PFSK-1 (cell line): ENCODE results near the gene SCAMP1. TPM values are rescaled to one million over a fixed set of nuclear protein-coding genes. Genes with fewer than 3 reads are reported as not detected.

ENCODE experiments used
- FOXP2 ChIP-seq: optimal IDR thresholded peaks from 2 replicates; pipeline ENCODE3; 2011; ENCODE audit warnings: borderline replicate concordance, control low read depth, inconsistent platforms; ENCODE audit not compliant: insufficient read depth; ENCODE audit errors: extremely low read length, extremely low read depth
- POLR2AphosphoS5 ChIP-seq: IDR thresholded peaks from 2 replicates; pipeline ENCODE4 v1.6.1; 2012; ENCODE audit warnings: low read depth, mild to moderate bottlenecking, control low read depth, low read length, moderate library complexity
- REST ChIP-seq, 2 experiments: IDR thresholded peaks; 2 replicates each; pipeline versions ENCODE4 v1.6.1 to v1.8.0; 2011 to 2012; ENCODE audit warnings: low read depth in 2 of 2, low read length in 2 of 2, control low read depth in 1 of 2, inconsistent platforms in 1 of 2, mild to moderate bottlenecking in 1 of 2, moderate library complexity in 1 of 2; ENCODE audit not compliant: insufficient read depth in 1 of 2
- SIN3A ChIP-seq: IDR thresholded peaks from 2 replicates; pipeline ENCODE4 v1.6.1; 2012; ENCODE audit warnings: mild to moderate bottlenecking, low read length, moderate library complexity, borderline replicate concordance; ENCODE audit not compliant: insufficient read depth
- TAF1 ChIP-seq: IDR thresholded peaks from 2 replicates; pipeline ENCODE4 v1.6.1; 2012; ENCODE audit warnings: low read length, control low read depth, borderline replicate concordance; ENCODE audit not compliant: insufficient read depth
- polyA plus RNA-seq: library from polyadenylated mRNA; unstranded; fragments of >200 nt; gene quantifications from one replicate; pipeline ENCODE4 v1.2.1, GENCODE V29; 2012; ENCODE audit warnings: low read depth, missing spikeins; ENCODE audit not compliant: insufficient read length

SCAMP1 gene
- polyA plus RNA-seq = 6.9 TPM

- TF ChIP-seq REST (IDR thresholded peaks at IDR 0.05; ENCODE audit: insufficient read depth in 1 of 2, low read depth in 2 of 2, low read length in 2 of 2) (peak; percentile 16 to 21; a peak in 1 of 4 replicates), TAF1 (0 out of 2 replicates have a peak, but pooled peaks have one; percentile 36), SIN3A (no peak; the same call in 1 of the 2 replicates), FOXP2 (peak; percentile 94), POLR2AphosphoS5 (peak; percentile 52; the same call in 1 of the 2 replicates)
Observed at GRCh38 chr5:78359831-78360673, at the start of gene SCAMP1. Gene SCAMP1, plus strand, starts transcription at chr5:78360617. Its CDS starts 55 bp downstream, at chr5:78360672.

GRCh38 chr5:78317515-78317914 lies 42.9 kb upstream of the SCAMP1 start:
- no peak for TF ChIP-seq REST (IDR thresholded peaks at IDR 0.05; ENCODE audit: insufficient read depth in 1 of 2, low read depth in 2 of 2, low read length in 2 of 2)
- no peak for TF ChIP-seq SIN3A
- TF ChIP-seq TAF1 = no peak

- TF ChIP-seq SIN3A = no peak
- TF ChIP-seq TAF1 = no peak
- no peak for TF ChIP-seq FOXP2
- no peak for TF ChIP-seq REST (IDR thresholded peaks at IDR 0.05; ENCODE audit: insufficient read depth in 1 of 2, low read depth in 2 of 2, low read length in 2 of 2)
Observed at GRCh38 chr5:78318337-78318736, 42.1 kb upstream of the SCAMP1 start.

GRCh38 chr5:78320401-78320800 lies 40.0 kb upstream of the SCAMP1 start:
- TF ChIP-seq SIN3A = no peak
- no peak for TF ChIP-seq FOXP2
- TF ChIP-seq TAF1 = no peak
- no peak for TF ChIP-seq REST (IDR thresholded peaks at IDR 0.05; ENCODE audit: insufficient read depth in 1 of 2, low read depth in 2 of 2, low read length in 2 of 2)
- no peak for TF ChIP-seq POLR2AphosphoS5
